Tibial artery (tissue), 4 donors: ENCODE data around the gene SUSD1.

Experiments
- DNase-seq, 2 donors: peaks; one replicate each; pipeline ENCODE4 v3.0.0-alpha.2; 2019
- H3K27ac ChIP-seq, 2 donors: fragments of 200-600 bp; sonication (generic) in 1 of 2; 1 replicate in 1 of 2; 2 replicates in 1 of 2; pipeline ENCODE4 v1.5.1; 2018 to 2019; ENCODE audit warnings: mild to moderate bottlenecking in 1 of 2
- H3K27me3 ChIP-seq, 2 donors: fragments of 200-600 bp; sonication (generic) in 1 of 2; one replicate each; pipeline versions ENCODE4 v1.5.1 to v1.6.0; 2016 to 2019
- H3K36me3 ChIP-seq, 3 donors: fragments of 200-600 bp; sonication (generic) in 2 of 3; one replicate each; pipeline ENCODE4 v1.5.1; 2016 to 2019; ENCODE audit warnings: mild to moderate bottlenecking in 2 of 3
- H3K4me1 ChIP-seq, 4 donors: fragments of 200-600 bp; sonication (generic) in 2 of 4; 1 replicate in 3 of 4; 2 replicates in 1 of 4; pipeline ENCODE4 v1.5.1; 2016 to 2019
- H3K4me3 ChIP-seq, 2 donors: fragments of 200-600 bp; sonication (generic) in 1 of 2; 1 replicate in 1 of 2; 2 replicates in 1 of 2; pipeline ENCODE4 v1.5.1; 2018 to 2019; ENCODE audit warnings: mild to moderate bottlenecking in 2 of 2
- H3K9me3 ChIP-seq, 3 donors: fragments of 200-600 bp; sonication (generic) in 1 of 3; one replicate each; pipeline ENCODE4 v1.5.1; 2016 to 2019
- intact Hi-C: fragments of 100-400 bp; cut with DNase I; formaldehyde crosslinking; loops from one replicate; pipeline ENCODE4 v1.15.0; 2023; ENCODE audit warnings: low total_unique reads
- TF ChIP-seq, protein P1 (sequence below), 2 experiments: fragments of 200-600 bp in 1 of 2; fragments of 450-650 bp in 1 of 2; IDR thresholded peaks; one replicate each; pipeline ENCODE4 v1.5.1; 2017 to 2019; ENCODE audit warnings: antibody characterized with exemption in 2 of 2, mild to moderate bottlenecking in 1 of 2, moderate library complexity in 1 of 2

Gene SUSD1

GRCh38 chr9:112034216-112034611 lies 140.9 kb downstream of the SUSD1 start:
- intact Hi-C loops = no loop called here
- no peaks in the 10 kb centered on the region for H3K9me3 ChIP-seq
- H3K27ac ChIP-seq = no peak overlapping the region
- H3K4me3 ChIP-seq = no peak overlapping the region
- H3K36me3 ChIP-seq = no peaks in the 10 kb centered on the region
- H3K27me3 ChIP-seq = no peaks in the 10 kb centered on the region
- H3K4me1 ChIP-seq = peaks cover 0 to 28% (median 9%) of the 10 kb centered on the region in 4 donors
- no peak for DNase-seq
- TF ChIP-seq, protein P1, sequence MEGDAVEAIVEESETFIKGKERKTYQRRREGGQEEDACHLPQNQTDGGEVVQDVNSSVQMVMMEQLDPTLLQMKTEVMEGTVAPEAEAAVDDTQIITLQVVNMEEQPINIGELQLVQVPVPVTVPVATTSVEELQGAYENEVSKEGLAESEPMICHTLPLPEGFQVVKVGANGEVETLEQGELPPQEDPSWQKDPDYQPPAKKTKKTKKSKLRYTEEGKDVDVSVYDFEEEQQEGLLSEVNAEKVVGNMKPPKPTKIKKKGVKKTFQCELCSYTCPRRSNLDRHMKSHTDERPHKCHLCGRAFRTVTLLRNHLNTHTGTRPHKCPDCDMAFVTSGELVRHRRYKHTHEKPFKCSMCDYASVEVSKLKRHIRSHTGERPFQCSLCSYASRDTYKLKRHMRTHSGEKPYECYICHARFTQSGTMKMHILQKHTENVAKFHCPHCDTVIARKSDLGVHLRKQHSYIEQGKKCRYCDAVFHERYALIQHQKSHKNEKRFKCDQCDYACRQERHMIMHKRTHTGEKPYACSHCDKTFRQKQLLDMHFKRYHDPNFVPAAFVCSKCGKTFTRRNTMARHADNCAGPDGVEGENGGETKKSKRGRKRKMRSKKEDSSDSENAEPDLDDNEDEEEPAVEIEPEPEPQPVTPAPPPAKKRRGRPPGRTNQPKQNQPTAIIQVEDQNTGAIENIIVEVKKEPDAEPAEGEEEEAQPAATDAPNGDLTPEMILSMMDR (IDR thresholded peaks at IDR 0.05) = no peak

DNA sequence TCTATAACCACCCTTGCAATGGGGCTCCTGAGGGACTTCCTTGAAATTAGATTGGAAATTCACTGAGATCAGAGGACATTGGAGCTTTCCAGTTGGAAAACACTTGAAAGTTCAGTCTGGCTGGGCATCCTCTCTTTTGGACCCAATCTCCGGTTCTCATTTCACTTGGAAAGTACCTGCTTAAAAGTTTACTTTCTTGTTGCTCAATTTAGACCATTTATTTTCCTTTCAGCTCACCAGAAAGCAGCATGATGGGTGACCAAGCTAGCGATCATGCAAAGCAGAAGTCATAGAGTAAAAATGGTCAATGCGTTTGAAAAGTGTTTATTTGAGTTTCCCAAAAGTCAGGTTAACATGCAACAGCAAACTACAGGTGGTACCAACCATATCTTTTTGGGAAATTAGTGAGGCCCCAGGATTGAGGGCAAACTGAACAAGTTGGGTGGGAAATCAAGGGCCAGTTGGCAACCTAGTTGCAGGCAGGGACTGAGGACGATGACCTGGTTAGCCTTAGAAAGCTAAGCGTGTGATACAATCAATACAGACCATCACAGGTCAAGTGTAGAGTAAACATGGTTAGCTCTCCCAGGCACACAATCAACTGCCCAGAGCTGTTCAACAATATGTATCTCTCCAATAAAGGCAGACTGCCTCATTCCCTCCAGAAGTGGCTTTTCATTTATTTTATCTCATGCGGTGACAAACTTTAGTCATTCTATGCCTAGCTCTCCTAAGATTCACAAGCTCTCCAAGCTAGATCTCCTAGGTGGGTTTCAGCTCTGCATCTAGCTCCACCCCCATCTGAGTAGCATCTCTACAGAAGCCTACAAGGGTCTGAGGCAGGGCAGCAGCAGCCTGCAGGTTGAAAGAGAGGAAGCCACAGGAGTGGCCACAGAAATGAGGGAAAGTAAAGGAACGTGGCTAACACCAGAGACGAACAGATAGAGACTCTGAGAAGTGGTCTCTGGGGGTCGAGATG lies 141.6 kb downstream of the SUSD1 start:
- Histone ChIP-seq H3K27me3 (no peaks in the 10 kb centered on the region), H3K4me1 (peaks cover 0 to 28% (median 9%) of the 10 kb centered on the region in 4 donors), H3K27ac (no peak overlapping the region), H3K4me3 (no peak overlapping the region), H3K9me3 (no peaks in the 10 kb centered on the region), H3K36me3 (no peaks in the 10 kb centered on the region)
- intact Hi-C loops = no loop called here
- TF ChIP-seq, protein P1 (IDR thresholded peaks at IDR 0.05) = no peak
- DNase-seq = no peak

- Histone ChIP-seq H3K36me3 (no peaks in the 10 kb centered on the region), H3K9me3 (no peaks in the 10 kb centered on the region), H3K27me3 (no peaks in the 10 kb centered on the region), H3K27ac (no peak overlapping the region), H3K4me1 (peaks cover 0 to 28% (median 9%) of the 10 kb centered on the region in 4 donors), H3K4me3 (no peak overlapping the region)
- TF ChIP-seq, protein P1 (IDR thresholded peaks at IDR 0.05) = no peak
- DNase-seq = no peak
- intact Hi-C loops = no loop called here
Observed at GRCh38 chr9:112032743-112033142, 142.4 kb downstream of the SUSD1 start.

DNA sequence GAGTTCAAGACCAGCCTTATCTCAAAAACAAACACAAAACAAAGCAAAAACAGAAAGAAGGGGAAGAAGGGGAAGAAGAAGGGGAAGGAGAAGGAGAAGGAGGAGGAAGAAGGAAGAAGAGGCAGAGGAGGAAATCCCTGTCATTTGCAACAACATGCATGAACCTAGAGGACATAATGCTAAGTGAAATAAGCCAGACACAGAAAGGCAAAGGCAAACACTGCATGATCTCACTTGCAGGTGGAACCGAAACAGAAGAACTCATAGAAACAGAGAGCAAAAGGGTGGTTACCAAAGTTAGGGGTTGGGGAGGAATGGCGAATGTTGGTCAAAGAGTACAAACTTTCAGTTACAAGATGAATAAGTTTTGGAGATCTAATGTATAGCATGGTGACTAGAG lies 143.1 kb downstream of the SUSD1 start:
- no peak overlapping the region for H3K27ac ChIP-seq
- H3K27me3 ChIP-seq = no peaks in the 10 kb centered on the region
- TF ChIP-seq, protein P1 (IDR thresholded peaks at IDR 0.05) = no peak
- H3K4me1 ChIP-seq = peaks cover 0 to 28% (median 9%) of the 10 kb centered on the region in 4 donors
- H3K4me3 ChIP-seq = no peak overlapping the region
- DNase-seq = no peak
- intact Hi-C loops = no loop called here
- H3K36me3 ChIP-seq = no peaks in the 10 kb centered on the region
- no peaks in the 10 kb centered on the region for H3K9me3 ChIP-seq

DNA sequence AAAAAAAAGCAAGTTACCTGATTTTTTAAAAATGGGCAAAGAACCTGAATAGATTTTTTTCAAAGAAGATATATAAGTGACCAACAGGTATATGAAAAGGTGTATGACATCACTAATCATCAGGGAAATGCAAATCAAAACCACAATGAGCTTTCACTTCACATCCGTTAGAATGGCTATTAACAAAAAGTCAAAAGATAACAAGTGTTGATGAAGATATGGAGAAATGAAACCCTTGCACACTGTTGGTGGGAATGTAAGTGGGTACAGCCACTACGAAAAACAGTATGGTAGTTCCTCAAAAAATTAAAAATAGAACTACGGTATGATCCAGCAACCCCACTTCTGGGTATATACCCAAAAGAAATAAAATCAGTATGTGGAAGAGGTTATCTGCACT lies 143.7 kb downstream of the SUSD1 start:
- Histone ChIP-seq H3K9me3 (no peaks in the 10 kb centered on the region), H3K27ac (no peak overlapping the region), H3K4me3 (no peak overlapping the region), H3K27me3 (no peaks in the 10 kb centered on the region), H3K4me1 (peaks cover 0 to 28% (median 9%) of the 10 kb centered on the region in 4 donors), H3K36me3 (no peaks in the 10 kb centered on the region)
- intact Hi-C loops = no loop called here
- DNase-seq = no peak
- TF ChIP-seq, protein P1 (IDR thresholded peaks at IDR 0.05) = no peak
